Thyroid gland (tissue), 4 donors: ENCODE measurements around the gene ZBTB7C. TPM values are rescaled to one million over a fixed set of nuclear protein-coding genes. Genes with fewer than 3 reads are reported as not detected.

Source experiments
- DNase-seq, 2 donors: peaks; one replicate each; pipeline ENCODE4 v3.0.0-alpha.2; 2019
- H3K27ac ChIP-seq, 3 donors: fragments of 200-600 bp; sonication (generic); 1 replicate in 2 of 3; 2 replicates in 1 of 3; pipeline ENCODE4 v1.5.1; 2016 to 2019; ENCODE audit warnings: mild to moderate bottlenecking in 1 of 3, moderate library complexity in 1 of 3
- H3K27me3 ChIP-seq: fragments of 200-600 bp; sonication (generic); one replicate; pipeline ENCODE4 v1.5.1; 2019
- H3K36me3 ChIP-seq, 2 donors: fragments of 200-600 bp; sonication (generic); one replicate each; pipeline ENCODE4 v1.5.1; 2016 to 2019
- H3K4me1 ChIP-seq, 2 donors: fragments of 200-600 bp; sonication (generic); one replicate each; pipeline ENCODE4 v1.5.1; 2017 to 2019
- H3K4me3 ChIP-seq, 3 donors: fragments of 200-600 bp; sonication (generic); replicated peaks in 1 of 3; 1 replicate in 2 of 3; 2 replicates in 1 of 3; pipeline ENCODE4 v1.5.1; 2016; ENCODE audit warnings: mild to moderate bottlenecking in 1 of 3
- H3K9me3 ChIP-seq: fragments of 200-600 bp; sonication (generic); one replicate; pipeline ENCODE4 v1.5.1; 2017
- POLR2A ChIP-seq, 2 donors: fragments of 450-650 bp; IDR thresholded peaks; one replicate each; pipeline ENCODE4 v1.6.1; 2017; ENCODE audit warnings: antibody characterized with exemption in 2 of 2, mild to moderate bottlenecking in 2 of 2, moderate library complexity in 1 of 2
- WGBS, 2 donors: methylation state at CpG; one replicate each; pipeline ENCODE4 v1.1.5; 2017; 5-methylcytosine and 5-hydroxymethylcytosine counted together
- intact Hi-C: fragments of 100-400 bp; cut with DNase I; formaldehyde crosslinking; loops from one replicate; pipeline ENCODE4 v1.15.1; 2023
- total RNA-seq, 4 donors: library from RNA; depleted of rRNA; stranded (reverse); fragments of >200 nt; gene quantifications; one replicate each; pipeline ENCODE4 v1.2.3, GENCODE V29; 2016
- TF ChIP-seq, protein P1 (sequence below), 6 experiments: fragments of 200-600 bp in 3 of 6; fragments of 450-650 bp in 3 of 6; sonication (generic) in 3 of 6; IDR thresholded peaks; one replicate each; pipeline ENCODE4 v1.5.1; 2016 to 2019; ENCODE audit warnings: antibody characterized with exemption in 6 of 6, mild to moderate bottlenecking in 2 of 6, inconsistent platforms in 1 of 6, moderate library complexity in 1 of 6

Gene ZBTB7C
- total RNA-seq, 4 donors from 2014 or later, result 41.7 to 66.7 (median 49.5) TPM

DNA sequence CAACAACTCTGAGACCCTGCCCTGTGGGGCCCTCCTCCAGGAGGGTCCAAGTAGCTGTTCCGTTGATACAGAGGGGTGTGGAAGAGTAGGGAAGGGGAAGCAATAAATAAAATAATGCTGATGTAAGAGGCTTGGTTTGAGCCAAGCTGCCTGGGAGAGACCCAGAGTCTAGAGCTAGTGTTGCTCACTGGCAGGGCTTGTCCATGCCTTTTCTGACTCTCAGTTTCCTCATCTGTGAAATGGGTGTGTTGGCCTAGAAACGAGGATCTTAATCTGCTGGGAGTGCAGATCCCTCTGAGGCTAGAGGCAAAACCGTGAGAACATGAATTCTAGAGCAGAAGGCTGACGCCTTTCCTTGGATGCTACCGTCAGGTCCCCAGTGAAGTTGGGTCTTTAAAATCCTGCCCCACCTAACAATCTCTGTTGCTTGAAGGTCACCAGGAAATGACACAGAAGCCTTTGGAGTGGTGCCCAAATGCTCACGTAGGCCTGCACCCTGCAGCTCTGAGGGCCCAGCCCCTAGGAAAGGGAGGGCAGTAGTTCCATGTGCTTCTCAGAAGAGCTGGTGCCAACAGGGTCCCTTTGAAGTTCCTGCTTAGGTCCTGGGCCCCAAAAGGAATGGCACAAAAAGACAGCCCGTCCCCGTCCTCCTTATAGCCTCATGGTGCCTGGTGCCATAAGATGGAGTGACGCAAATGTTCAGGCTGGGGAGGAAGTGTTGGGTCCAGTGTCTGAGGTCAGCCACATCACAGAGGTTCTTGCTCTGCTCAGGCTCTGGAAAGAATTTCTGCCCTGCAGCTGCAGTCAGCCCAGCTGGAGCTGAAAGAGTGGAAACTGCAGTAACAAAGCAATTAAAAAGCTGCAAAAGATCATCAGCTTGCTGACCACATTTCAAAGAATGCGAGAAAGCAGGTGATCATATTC lies 405.5 kb downstream of the ZBTB7C start:
- TF ChIP-seq POLR2A (IDR thresholded peaks at IDR 0.05), result no peak
- TF ChIP-seq, protein P1, sequence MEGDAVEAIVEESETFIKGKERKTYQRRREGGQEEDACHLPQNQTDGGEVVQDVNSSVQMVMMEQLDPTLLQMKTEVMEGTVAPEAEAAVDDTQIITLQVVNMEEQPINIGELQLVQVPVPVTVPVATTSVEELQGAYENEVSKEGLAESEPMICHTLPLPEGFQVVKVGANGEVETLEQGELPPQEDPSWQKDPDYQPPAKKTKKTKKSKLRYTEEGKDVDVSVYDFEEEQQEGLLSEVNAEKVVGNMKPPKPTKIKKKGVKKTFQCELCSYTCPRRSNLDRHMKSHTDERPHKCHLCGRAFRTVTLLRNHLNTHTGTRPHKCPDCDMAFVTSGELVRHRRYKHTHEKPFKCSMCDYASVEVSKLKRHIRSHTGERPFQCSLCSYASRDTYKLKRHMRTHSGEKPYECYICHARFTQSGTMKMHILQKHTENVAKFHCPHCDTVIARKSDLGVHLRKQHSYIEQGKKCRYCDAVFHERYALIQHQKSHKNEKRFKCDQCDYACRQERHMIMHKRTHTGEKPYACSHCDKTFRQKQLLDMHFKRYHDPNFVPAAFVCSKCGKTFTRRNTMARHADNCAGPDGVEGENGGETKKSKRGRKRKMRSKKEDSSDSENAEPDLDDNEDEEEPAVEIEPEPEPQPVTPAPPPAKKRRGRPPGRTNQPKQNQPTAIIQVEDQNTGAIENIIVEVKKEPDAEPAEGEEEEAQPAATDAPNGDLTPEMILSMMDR (IDR thresholded peaks at IDR 0.05), result no peak
- Histone ChIP-seq H3K9me3 (no peaks in the 10 kb centered on the region), H3K4me3 (no peak overlapping the region), H3K27ac (no peak overlapping the region), H3K36me3 (no peaks in the 10 kb centered on the region), H3K4me1 (peaks cover 3 to 24% of the 10 kb centered on the region in 2 donors), H3K27me3 (no peaks in the 10 kb centered on the region)
- 68 to 72% methylated on average over 8 to 10 of the region's 10 CpGs for WGBS, 2 donors
- no peak for DNase-seq
- intact Hi-C loops, result no loop called here

DNA sequence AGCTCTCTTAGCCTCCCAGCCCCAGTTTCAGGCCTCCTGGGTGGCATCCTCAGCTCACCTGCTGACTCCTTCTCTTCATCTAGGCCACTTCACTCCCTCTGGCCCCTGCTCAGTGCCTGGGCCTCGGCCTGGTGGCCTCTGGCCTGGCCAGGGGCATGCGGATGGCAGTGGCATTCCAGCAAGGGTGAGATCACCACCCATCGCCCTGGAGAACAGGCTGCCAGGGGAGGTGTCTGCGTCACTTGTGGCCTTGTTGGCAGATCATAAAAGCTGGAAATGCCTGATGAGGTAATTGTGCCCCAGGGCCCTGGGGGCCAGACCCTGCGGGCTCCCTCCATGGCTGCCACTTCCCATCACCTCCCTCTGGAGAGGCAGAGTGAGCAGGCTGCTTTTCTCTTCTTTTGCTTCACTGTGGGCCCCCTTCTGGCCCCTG lies 406.2 kb downstream of the ZBTB7C start:
- peaks cover 2 to 21% of the 10 kb centered on the region in 2 donors for H3K4me1 ChIP-seq
- no peak overlapping the region for H3K4me3 ChIP-seq
- no peaks in the 10 kb centered on the region for H3K27me3 ChIP-seq
- intact Hi-C loops, result no loop called here
- peak in 1 of 2 donors; percentile 30 for DNase-seq
- H3K9me3 ChIP-seq, result no peaks in the 10 kb centered on the region
- TF ChIP-seq POLR2A (IDR thresholded peaks at IDR 0.05), result no peak
- TF ChIP-seq, protein P1 (IDR thresholded peaks at IDR 0.05), result no peak
- H3K36me3 ChIP-seq, result no peaks in the 10 kb centered on the region
- WGBS, 2 donors, result 60 to 79% methylated on average over 5 of the region's 5 CpGs
- H3K27ac ChIP-seq, result no peak overlapping the region

- Histone ChIP-seq H3K4me1 (peaks cover 0 to 16% of the 10 kb centered on the region in 2 donors), H3K4me3 (no peak overlapping the region), H3K27me3 (no peaks in the 10 kb centered on the region), H3K9me3 (no peaks in the 10 kb centered on the region), H3K36me3 (no peaks in the 10 kb centered on the region), H3K27ac (no peak overlapping the region)
- intact Hi-C loops, result no loop called here
- no peak for TF ChIP-seq POLR2A (IDR thresholded peaks at IDR 0.05)
- TF ChIP-seq, protein P1 (IDR thresholded peaks at IDR 0.05), result no peak
- 93 to 94% methylated on average over 4 of the region's 4 CpGs for whole genome bisulfite sequencing, 2 donors
- no peak for DNase-seq
Observed at GRCh38 chr18:48000701-48001100, 408.5 kb downstream of the ZBTB7C start.

GRCh38 chr18:47999801-48000248 lies 409.4 kb downstream of the ZBTB7C start:
- no peaks in the 10 kb centered on the region for H3K27me3 ChIP-seq
- no peaks in the 10 kb centered on the region for H3K9me3 ChIP-seq
- DNase-seq, result no peak
- no peaks in the 10 kb centered on the region for H3K36me3 ChIP-seq
- intact Hi-C loops, result no loop called here
- H3K27ac ChIP-seq, result no peak overlapping the region
- no peak overlapping the region for H3K4me3 ChIP-seq
- TF ChIP-seq, protein P1 (IDR thresholded peaks at IDR 0.05), result no peak
- no peak for TF ChIP-seq POLR2A (IDR thresholded peaks at IDR 0.05)
- peaks cover 0 to 16% of the 10 kb centered on the region in 2 donors for H3K4me1 ChIP-seq
- 82 to 83% methylated on average over 4 of the region's 4 CpGs for WGBS, 2 donors

DNA sequence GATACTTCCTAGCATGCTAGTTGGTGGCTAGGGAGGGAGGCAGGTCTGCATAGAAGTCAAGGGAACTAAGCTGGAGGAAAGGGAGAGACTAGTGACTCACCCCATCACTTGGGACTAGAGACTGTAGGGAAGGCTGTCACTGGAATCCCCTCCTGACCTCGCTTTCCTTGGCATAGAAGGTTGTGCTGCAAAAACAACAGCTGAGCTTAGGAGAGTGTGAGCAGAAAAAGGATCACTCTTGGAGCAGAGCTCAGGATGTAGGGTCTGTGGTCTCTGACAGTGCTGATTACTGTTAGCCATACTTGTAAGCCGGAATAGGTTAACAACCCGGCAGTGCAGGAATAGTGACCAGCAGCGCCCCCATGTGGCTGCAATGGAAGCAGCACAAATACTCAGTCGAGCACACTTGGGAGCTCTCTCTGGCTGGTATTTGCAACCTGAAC lies 411.8 kb downstream of the ZBTB7C start:
- Histone ChIP-seq H3K27ac (no peak overlapping the region), H3K4me1 (no peaks in the 10 kb centered on the region), H3K9me3 (no peaks in the 10 kb centered on the region), H3K36me3 (no peaks in the 10 kb centered on the region), H3K4me3 (no peak overlapping the region), H3K27me3 (no peaks in the 10 kb centered on the region)
- DNase-seq, result no peak
- TF ChIP-seq, protein P1 (IDR thresholded peaks at IDR 0.05), result peak in 2 of 6 experiments; percentile 13 to 23
- no peak for TF ChIP-seq POLR2A (IDR thresholded peaks at IDR 0.05)
- 54 to 63% methylated on average over 5 of the region's 5 CpGs for WGBS, 2 donors
- intact Hi-C loops, result no loop called here
